Vagina (tissue), 2 donors: ENCODE results near the gene SUSD6.

Experiments used
- POLR2A ChIP-seq, 2 donors: fragments of 450-650 bp; IDR thresholded peaks; one replicate each; pipeline ENCODE4 v1.6.1; 2017; ENCODE audit warnings: antibody characterized with exemption in 2 of 2, mild to moderate bottlenecking in 2 of 2, moderate library complexity in 2 of 2
- TF ChIP-seq, protein P1 (sequence below), 3 experiments: fragments of 450-650 bp in 2 of 3; fragments of 200-600 bp in 1 of 3; sonication (generic) in 1 of 3; IDR thresholded peaks; one replicate each; pipeline ENCODE4 v1.5.1; 2017 to 2019; ENCODE audit warnings: antibody characterized with exemption in 3 of 3, mild to moderate bottlenecking in 2 of 3, moderate library complexity in 2 of 3

DNA sequence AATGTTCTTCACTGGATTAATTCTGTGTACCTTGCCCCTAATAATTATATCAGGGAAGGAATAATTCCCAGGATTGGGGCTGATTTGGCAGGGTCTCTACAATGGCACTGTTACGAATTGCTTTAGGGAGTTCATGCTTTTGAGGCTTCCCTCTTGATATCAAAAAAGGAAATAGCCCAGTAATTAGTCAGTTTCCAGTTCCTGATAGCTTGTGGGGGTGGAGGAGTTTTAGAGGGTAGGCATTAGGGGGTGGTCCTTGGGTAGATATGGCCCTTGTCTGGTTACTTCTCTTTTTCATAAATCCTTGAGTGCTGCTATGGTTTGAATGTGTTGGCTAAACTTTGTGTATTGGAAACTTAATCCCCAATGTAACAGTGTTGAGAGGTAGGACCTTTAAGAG lies 149.4 kb downstream of the SUSD6 start:
- no peak for TF ChIP-seq POLR2A (IDR thresholded peaks at IDR 0.05)
- TF ChIP-seq, protein P1, sequence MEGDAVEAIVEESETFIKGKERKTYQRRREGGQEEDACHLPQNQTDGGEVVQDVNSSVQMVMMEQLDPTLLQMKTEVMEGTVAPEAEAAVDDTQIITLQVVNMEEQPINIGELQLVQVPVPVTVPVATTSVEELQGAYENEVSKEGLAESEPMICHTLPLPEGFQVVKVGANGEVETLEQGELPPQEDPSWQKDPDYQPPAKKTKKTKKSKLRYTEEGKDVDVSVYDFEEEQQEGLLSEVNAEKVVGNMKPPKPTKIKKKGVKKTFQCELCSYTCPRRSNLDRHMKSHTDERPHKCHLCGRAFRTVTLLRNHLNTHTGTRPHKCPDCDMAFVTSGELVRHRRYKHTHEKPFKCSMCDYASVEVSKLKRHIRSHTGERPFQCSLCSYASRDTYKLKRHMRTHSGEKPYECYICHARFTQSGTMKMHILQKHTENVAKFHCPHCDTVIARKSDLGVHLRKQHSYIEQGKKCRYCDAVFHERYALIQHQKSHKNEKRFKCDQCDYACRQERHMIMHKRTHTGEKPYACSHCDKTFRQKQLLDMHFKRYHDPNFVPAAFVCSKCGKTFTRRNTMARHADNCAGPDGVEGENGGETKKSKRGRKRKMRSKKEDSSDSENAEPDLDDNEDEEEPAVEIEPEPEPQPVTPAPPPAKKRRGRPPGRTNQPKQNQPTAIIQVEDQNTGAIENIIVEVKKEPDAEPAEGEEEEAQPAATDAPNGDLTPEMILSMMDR (IDR thresholded peaks at IDR 0.05), result no peak
